GM19193 (cell line): Measurements from ENCODE around the gene PTPRC.

Experiments used
- POLR2A ChIP-seq: IDR thresholded peaks from 4 replicates; pipeline ENCODE4 v1.6.1; 2011; ENCODE audit not compliant: insufficient read depth, insufficient read length; ENCODE audit errors: extremely low read depth

PTPRC gene

GRCh38 chr1:198686069-198686728, 47.4 kb downstream of the PTPRC start:
- no peak for TF ChIP-seq POLR2A

- TF ChIP-seq POLR2A, result no peak
These were observed 48.6 kb downstream of the PTPRC start for GRCh38 chr1:198687429-198687828.

- no peak for TF ChIP-seq POLR2A
These were observed 52.2 kb downstream of the PTPRC start for GRCh38 chr1:198691063-198691462.

- no peak for TF ChIP-seq POLR2A
These were observed 54.5 kb downstream of the PTPRC start for GRCh38 chr1:198693321-198693720.

- TF ChIP-seq POLR2A, result no peak
These were observed 55.7 kb downstream of the PTPRC start for GRCh38 chr1:198694542-198694941.

- no peak for TF ChIP-seq POLR2A
These were observed 57.4 kb downstream of the PTPRC start for GRCh38 chr1:198696211-198696610.

- TF ChIP-seq POLR2A, result no peak
These were observed 60.6 kb downstream of the PTPRC start for GRCh38 chr1:198699167-198700015.

- TF ChIP-seq POLR2A, result no peak
These were observed 61.2 kb downstream of the PTPRC start for GRCh38 chr1:198700016-198700392.

GRCh38 chr1:198700396-198700795, 61.6 kb downstream of the PTPRC start:
- no peak for TF ChIP-seq POLR2A

- no peak for TF ChIP-seq POLR2A
These were observed 62.4 kb downstream of the PTPRC start for GRCh38 chr1:198701250-198701649.

- no peak for TF ChIP-seq POLR2A
These were observed 63.1 kb downstream of the PTPRC start for GRCh38 chr1:198701766-198702539.

GRCh38 chr1:198708761-198709525, 70.1 kb downstream of the PTPRC start:
- TF ChIP-seq POLR2A, result no peak

- TF ChIP-seq POLR2A, result no peak
These were observed 73.0 kb downstream of the PTPRC start for GRCh38 chr1:198711837-198712236.

- no peak for TF ChIP-seq POLR2A
These were observed 74.2 kb downstream of the PTPRC start for GRCh38 chr1:198713081-198713480.

- TF ChIP-seq POLR2A, result no peak
These were observed 75.4 kb downstream of the PTPRC start for GRCh38 chr1:198714271-198714670.

- TF ChIP-seq POLR2A, result no peak
These were observed 77.2 kb downstream of the PTPRC start for GRCh38 chr1:198716051-198716450.

- no peak for TF ChIP-seq POLR2A
These were observed 78.7 kb downstream of the PTPRC start for GRCh38 chr1:198717510-198717909.
